Panc1 (cell line): ENCODE measurements around the gene BANF2. TPM values are rescaled to one million over a fixed set of nuclear protein-coding genes. Genes with fewer than 3 reads are reported as not detected.

Source experiments
- ATAC-seq: fragments of 200-7000 bp; cut with Tn5 transposase; 2 replicates; pipeline ENCODE4 v1.9.1; 2020; ENCODE audit warnings: mild to moderate bottlenecking, moderate library complexity
- BruUV-seq: library from RNA; stranded (reverse); fragments of 400-500 nt; replicated peaks from 2 replicates; lab custom pipeline; 2021; lab: Mats Ljungman, UMichigan
- CTCF ChIA-PET: fragments of 300-600 bp; sonication (Branson Sonifier 250); formaldehyde crosslinking; loops from one replicate; lab custom pipeline; 2022; ENCODE audit warnings: antibody characterized with exemption; lab: Charles Lee
- POLR2A ChIA-PET: fragments of 300-600 bp; sonication (Branson Sonifier 250); formaldehyde crosslinking; loops from one replicate; lab custom pipeline; 2022; ENCODE audit warnings: antibody characterized with exemption; lab: Charles Lee
- DNase-seq: peaks from one replicate; pipeline ENCODE4 v3.0.0-alpha.2; 2010; ENCODE audit warnings: low read depth, low spot score
- H3K27ac ChIP-seq: 2 replicates; pipeline ENCODE4 v1.5.1; 2011; ENCODE audit warnings: mild to moderate bottlenecking, low read length, inconsistent platforms
- H3K27me3 ChIP-seq: fragments of 200-500 bp; sonication (Bioruptor generic); 2 replicates; pipeline ENCODE4 v1.6.0; 2014; ENCODE audit warnings: low read length, inconsistent platforms; ENCODE audit not compliant: control insufficient read depth, insufficient read depth
- H3K36me3 ChIP-seq: fragments of 200-500 bp; sonication (Bioruptor generic); 2 replicates; pipeline ENCODE4 v1.5.1; 2014; ENCODE audit warnings: inconsistent platforms, mild to moderate bottlenecking, low read length, moderate library complexity; ENCODE audit not compliant: control insufficient read depth, insufficient read depth
- H3K4me1 ChIP-seq: 2 replicates; pipeline ENCODE4 v1.5.1; 2011; ENCODE audit warnings: inconsistent platforms, mild to moderate bottlenecking, low read length, moderate library complexity; ENCODE audit not compliant: control insufficient read depth, insufficient read depth
- H3K4me3 ChIP-seq, 2 experiments: 2 replicates each; pipeline ENCODE4 v1.5.1; 2011 to 2012; ENCODE audit warnings: low read depth in 2 of 2, low read length in 2 of 2, mild to moderate bottlenecking in 2 of 2, inconsistent platforms in 1 of 2, moderate library complexity in 1 of 2
- H3K9me3 ChIP-seq: fragments of 200-500 bp; sonication (Bioruptor generic); 2 replicates; pipeline ENCODE4 v1.5.1; 2014; ENCODE audit warnings: low read depth, mild to moderate bottlenecking, inconsistent platforms, low read length, moderate library complexity; ENCODE audit not compliant: control insufficient read depth, insufficient read depth
- CTCF ChIP-seq: fragments of 450-650 bp; IDR thresholded peaks from 2 replicates; pipeline ENCODE4 v1.5.1; 2017; ENCODE audit warnings: mild to moderate bottlenecking
- POLR2AphosphoS5 ChIP-seq: IDR thresholded peaks from 2 replicates; pipeline ENCODE4 v1.6.1; 2012; ENCODE audit warnings: mild to moderate bottlenecking, low read depth, low read length, moderate library complexity
- REST ChIP-seq, 2 experiments: IDR thresholded peaks; 2 replicates each; pipeline ENCODE4 v1.6.1; 2011 to 2012; ENCODE audit warnings: low read depth in 2 of 2, control low read depth in 1 of 2, low read length in 1 of 2, mild to moderate bottlenecking in 1 of 2, moderate library complexity in 1 of 2; ENCODE audit not compliant: insufficient read depth in 1 of 2
- SIN3A ChIP-seq: IDR thresholded peaks from 2 replicates; pipeline ENCODE4 v1.6.1; 2012; ENCODE audit warnings: low read depth, mild to moderate bottlenecking, low read length, moderate library complexity, borderline replicate concordance; ENCODE audit not compliant: insufficient read depth
- TCF7L2 ChIP-seq: IDR thresholded peaks from 2 replicates; pipeline ENCODE4 v1.6.1; 2011; ENCODE audit warnings: mild to moderate bottlenecking, low read depth, low read length, inconsistent platforms
- in situ Hi-C: cut with HindIII; loops from 2 replicates; pipeline ENCODE4 v1.10.0; 2016; ENCODE audit warnings: low sequenced_read_pairs, low pct_unique_long_range_greater_than_20kb
- intact Hi-C: fragments of 100-400 bp; cut with micrococcal nuclease; formaldehyde crosslinking; loops from one replicate; pipeline ENCODE4 v1.10.0; 2022; ENCODE audit not compliant: unreplicated experiment
- total RNA-seq: library from RNA; stranded (reverse); gene quantifications from one replicate; pipeline ENCODE4 v1.2.1, GENCODE V29; 2021; ENCODE audit not compliant: unreplicated experiment

BANF2 gene
- total RNA-seq, 1 experiment from 2014 or later, result not detected

GRCh38 chr20:17680836-17681725, 18.7 kb upstream of the BANF2 start:
- Histone ChIP-seq H3K4me3 (peak overlapping the region; percentile 70 to 83), H3K27me3 (peaks cover 13% of the 10 kb centered on the region), H3K27ac (peak overlapping the region; percentile 82), H3K9me3 (no peaks in the 10 kb centered on the region), H3K36me3 (peaks cover 4% of the 10 kb centered on the region), H3K4me1 (peaks cover 21% of the 10 kb centered on the region)
- ChIA-PET POLR2A (interaction anchor here (0.7 kb wide), 1 partner anchor 33 kb away, joined by 13 read pairs; no protein-coding TSS in a partner anchor), CTCF (interaction anchor here (0.6 to 0.7 kb wide), 2 partner anchors 25 to 36 kb away, joined by 3 to 10 read pairs; no protein-coding TSS in a partner anchor)
- intact Hi-C loops, result loop anchor here (5.0 kb wide), 1 partner anchor 216 kb away; no protein-coding TSS in a partner anchor
- DNase-seq, result no peak
- ATAC-seq, result peak; percentile 75
- in situ Hi-C loops, result no loop called here
- BruUV-seq, result no TSS peak
- TF ChIP-seq CTCF, result peak; percentile 95
- TF ChIP-seq POLR2AphosphoS5, result no peak
- TF ChIP-seq REST (IDR thresholded peaks at IDR 0.05; ENCODE audit: insufficient read depth in 1 of 2, low read depth in 2 of 2, low read length in 1 of 2), result no peak
- peak; percentile 54; the same call in 1 of the 2 replicates for TF ChIP-seq SIN3A
- no peak for TF ChIP-seq TCF7L2

- in situ Hi-C loops (no loop called here), intact Hi-C loops (loop anchor here (5.0 kb wide), 1 partner anchor 216 kb away; no protein-coding TSS in a partner anchor)
- Histone ChIP-seq H3K27ac (no peak overlapping the region), H3K9me3 (no peaks in the 10 kb centered on the region), H3K4me1 (peaks cover 21% of the 10 kb centered on the region), H3K36me3 (peaks cover 4% of the 10 kb centered on the region), H3K27me3 (peaks cover 15% of the 10 kb centered on the region), H3K4me3 (peak overlapping the region; percentile 54 to 70)
- BruUV-seq, result no TSS peak
- peak; percentile 24 for ATAC-seq
- no peak for DNase-seq
- POLR2A ChIA-PET, result interaction anchor here (0.7 kb wide), 1 partner anchor 34 kb away, joined by 13 read pairs; no protein-coding TSS in a partner anchor
- TF ChIP-seq CTCF, result no peak
- TF ChIP-seq SIN3A, result no peak
- no peak for TF ChIP-seq REST (IDR thresholded peaks at IDR 0.05; ENCODE audit: insufficient read depth in 1 of 2, low read depth in 2 of 2, low read length in 1 of 2)
- TF ChIP-seq POLR2AphosphoS5, result no peak
- no peak for TF ChIP-seq TCF7L2
- CTCF ChIA-PET, result interaction anchor here (0.6 to 1.1 kb wide), 8 partner anchors 10 to 1617 kb away, joined by 3 to 10 read pairs (median 4); no protein-coding TSS in a partner anchor
Measured at GRCh38 chr20:17681726-17682102, 18.1 kb upstream of the BANF2 start.
